ENCODE measurements around the gene CDH4.

CDH4 gene

GRCh38 chr20:61631751-61632150, 379.7 kb downstream of the CDH4 start:
- DNase-seq (ENCODE audit: low read depth) = no peak

- no peak for DNase-seq (ENCODE audit: low read depth)
Observed at GRCh38 chr20:61633004-61633403, 380.9 kb downstream of the CDH4 start.

DNA sequence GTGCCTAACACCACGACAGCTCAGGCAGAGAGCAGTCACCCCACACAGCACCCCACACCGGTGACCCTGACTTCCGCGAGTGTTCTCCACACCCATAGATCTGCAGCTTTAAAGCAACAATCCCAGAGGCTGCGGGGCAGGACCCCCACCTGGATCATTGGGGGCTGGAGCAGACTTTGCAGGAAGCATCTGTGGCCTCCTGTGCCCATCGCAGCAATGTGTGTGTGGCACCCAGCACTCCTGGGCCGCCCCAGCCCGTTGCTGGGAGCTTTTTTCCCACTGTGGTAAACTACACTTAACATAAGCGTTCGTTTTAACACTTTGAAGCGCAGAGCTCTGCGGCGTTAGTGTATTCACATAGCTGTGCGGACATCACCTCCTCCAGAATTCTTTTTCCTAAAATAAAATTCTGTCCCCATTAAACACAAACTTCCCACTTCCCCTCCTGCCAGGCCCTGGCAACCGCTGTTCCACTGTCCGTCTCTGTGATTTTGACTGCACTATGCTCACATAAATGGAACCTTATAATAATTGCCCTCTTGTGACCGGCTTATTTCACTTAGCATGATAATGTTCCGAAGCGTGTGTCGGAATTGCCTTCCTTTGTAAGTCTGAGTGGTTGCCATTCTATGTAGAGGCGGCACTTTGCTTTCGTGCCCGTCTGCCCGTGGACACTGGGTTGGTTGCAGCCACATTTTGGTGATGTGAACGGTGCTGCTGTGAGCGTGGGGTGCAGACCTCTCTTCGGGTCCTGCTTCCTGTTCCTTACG, 382.5 kb downstream of the CDH4 start:
- no peak for DNase-seq (ENCODE audit: low read depth)

GRCh38 chr20:61635721-61636455, 383.8 kb downstream of the CDH4 start:
- no peak for DNase-seq (ENCODE audit: low read depth)

DNA sequence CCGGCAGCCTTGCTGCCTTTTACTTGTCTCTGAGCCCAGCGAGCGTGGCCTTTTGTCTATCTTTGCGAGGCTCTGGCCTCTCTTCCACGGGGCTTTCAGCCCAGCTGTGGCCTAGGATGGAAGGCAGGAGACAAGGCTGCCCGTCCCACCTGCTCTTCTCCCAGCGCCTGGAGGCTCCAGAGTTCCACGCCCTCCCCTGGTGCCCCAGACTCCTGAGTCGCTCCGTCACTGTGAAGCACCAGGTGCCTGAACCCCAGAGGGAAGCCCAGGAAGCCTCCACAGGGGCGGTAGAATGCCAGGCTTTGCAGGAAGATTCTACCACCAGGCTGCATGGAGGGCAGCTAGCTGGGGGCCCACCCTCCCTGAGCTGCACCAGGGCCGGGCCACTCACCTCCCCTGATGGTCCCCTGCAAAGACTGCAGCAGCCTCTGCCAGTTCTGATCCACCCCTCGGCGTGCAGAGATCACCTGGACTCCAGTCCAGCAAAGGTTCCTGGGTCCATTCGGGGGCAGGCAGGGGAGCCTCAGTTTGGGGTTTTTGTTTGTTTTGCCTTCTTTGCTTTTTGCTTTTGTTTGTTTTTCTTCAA, 384.6 kb downstream of the CDH4 start:
- no peak for DNase-seq (ENCODE audit: low read depth)

GRCh38 chr20:61638802-61639585, 386.9 kb downstream of the CDH4 start:
- no peak for DNase-seq (ENCODE audit: low read depth)

GRCh38 chr20:61640131-61640870, 388.2 kb downstream of the CDH4 start:
- DNase-seq (ENCODE audit: low read depth) = no peak

GRCh38 chr20:61640871-61641245, 388.8 kb downstream of the CDH4 start:
- no peak for DNase-seq (ENCODE audit: low read depth)

- DNase-seq (ENCODE audit: low read depth) = no peak
Observed at GRCh38 chr20:61643656-61644377, 391.8 kb downstream of the CDH4 start.

GRCh38 chr20:61644378-61645076, 392.5 kb downstream of the CDH4 start:
- DNase-seq (ENCODE audit: low read depth) = no peak

- DNase-seq (ENCODE audit: low read depth) = no peak
Observed at GRCh38 chr20:61645732-61646131, 393.7 kb downstream of the CDH4 start.

DNA sequence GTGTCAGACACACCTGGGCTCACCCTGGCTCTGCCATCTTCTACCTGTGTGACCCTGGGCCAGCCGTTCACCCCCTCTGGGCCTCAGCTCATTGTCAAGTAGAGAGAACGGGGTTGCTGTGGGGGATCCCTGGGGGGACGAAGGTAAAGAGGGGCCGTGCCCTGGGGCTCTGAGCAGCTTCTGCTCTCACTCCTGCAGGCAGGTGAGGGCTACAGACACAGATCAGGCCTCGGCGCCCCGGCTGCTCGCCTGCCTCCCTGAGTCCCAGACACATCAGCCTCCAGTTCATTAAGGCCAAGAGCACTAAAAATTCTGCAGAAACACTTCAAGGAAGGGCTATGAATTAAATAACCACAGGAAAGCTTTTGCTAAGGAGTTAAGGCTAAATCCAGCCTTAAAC, 394.4 kb downstream of the CDH4 start:
- no peak for DNase-seq (ENCODE audit: low read depth)

DNA sequence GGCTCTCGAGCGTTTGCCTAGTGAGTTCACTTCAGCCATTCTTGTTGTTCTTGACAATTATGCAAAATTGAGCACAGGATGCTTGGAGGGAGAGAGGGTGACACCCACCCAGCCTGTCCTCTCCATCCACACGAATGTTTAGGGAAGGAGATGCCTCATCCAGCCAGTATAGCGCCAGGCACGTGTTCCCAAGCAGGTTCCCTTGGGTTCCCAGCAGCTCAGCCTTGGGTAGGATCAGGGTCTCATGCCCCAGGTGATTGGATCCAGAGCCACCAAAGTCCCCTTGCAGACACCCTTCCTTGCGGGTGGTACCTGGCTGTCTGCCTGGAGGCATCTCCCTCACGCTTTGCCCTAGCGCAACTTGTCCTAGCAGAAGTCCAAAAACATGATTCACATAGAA, 394.9 kb downstream of the CDH4 start:
- DNase-seq (ENCODE audit: low read depth) = no peak

- DNase-seq (ENCODE audit: low read depth) = no peak
Observed at GRCh38 chr20:61647702-61648101, 395.6 kb downstream of the CDH4 start.

DNA sequence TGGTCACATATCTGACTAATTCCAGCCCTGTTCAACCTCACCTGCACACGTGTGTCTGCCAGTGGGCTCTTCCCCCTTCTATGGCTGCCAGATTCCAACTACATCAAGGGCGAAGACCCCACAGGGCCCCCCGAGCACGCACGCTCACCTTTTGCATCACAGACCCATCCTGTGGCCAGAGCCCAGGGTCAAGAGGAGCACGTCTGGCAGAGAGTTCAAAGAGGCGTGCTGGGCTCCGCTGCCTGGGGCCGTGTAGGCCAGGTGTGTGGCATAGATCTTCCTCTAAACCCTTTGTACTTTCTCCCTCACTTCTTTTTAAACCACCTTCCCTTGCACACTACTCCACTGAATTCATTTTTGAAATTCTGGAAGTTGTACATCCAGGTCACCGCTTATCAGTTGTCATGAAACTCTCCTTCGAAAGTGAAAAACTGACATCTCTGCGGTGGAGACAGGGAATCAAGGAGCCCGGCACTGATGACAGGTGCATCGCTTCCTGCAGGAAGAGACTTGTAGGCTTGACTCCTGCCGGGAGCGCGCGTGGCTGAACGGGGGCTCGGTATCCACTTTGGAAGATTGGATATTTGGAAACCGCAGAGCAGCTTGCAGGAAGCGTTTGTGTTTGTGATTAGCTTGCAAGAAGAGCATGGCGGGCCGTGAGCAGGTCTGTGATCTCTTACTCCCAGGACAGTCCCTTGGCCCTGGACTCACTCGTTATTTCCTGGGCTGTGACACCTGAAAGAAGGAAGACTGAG, 397.2 kb downstream of the CDH4 start:
- no peak for DNase-seq (ENCODE audit: low read depth)

DNA sequence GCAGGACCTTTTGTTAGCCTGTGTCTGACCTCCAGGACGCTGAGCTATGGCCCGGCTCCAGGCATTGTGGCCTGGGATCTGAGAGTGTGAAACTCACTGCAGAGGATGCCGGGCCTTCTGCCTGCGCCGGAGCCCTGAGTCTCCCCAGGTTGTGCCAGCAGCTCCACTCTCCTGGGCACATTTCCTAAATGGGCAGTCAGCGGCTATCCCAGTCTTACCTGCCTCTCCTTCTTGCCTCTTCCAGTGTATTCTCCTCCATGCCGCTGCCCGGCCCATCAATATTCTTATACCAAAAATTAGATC, 397.8 kb downstream of the CDH4 start:
- DNase-seq (ENCODE audit: low read depth) = no peak

- DNase-seq (ENCODE audit: low read depth) = no peak
Observed at GRCh38 chr20:61650912-61651733, 399.1 kb downstream of the CDH4 start.

- no peak for DNase-seq (ENCODE audit: low read depth)
Observed at GRCh38 chr20:61652146-61652545, 400.1 kb downstream of the CDH4 start.

GRCh38 chr20:61654726-61655125, 402.7 kb downstream of the CDH4 start:
- DNase-seq (ENCODE audit: low read depth) = no peak
